ENCODE results near the gene ZNF263.

Gene ZNF263

GRCh38 chr16:3274490-3274889 is 8.8 kb upstream of the ZNF263 start:
- H3K27ac ChIP-seq, result peak overlapping the region; percentile 31
- no peaks in the 10 kb centered on the region for H3K4me1 ChIP-seq (ENCODE audit: control insufficient read depth in 1 of 2, insufficient read depth in 1 of 2, low read depth in 1 of 2, low read length in 1 of 2)
- H3K9me3 ChIP-seq, result no peaks in the 10 kb centered on the region
- no peak overlapping the region for H3K4me3 ChIP-seq (ENCODE audit: low read depth in 1 of 2, low read length in 1 of 2)
- H3K27me3 ChIP-seq, result peaks cover 30% of the 10 kb centered on the region
- TF ChIP-seq, protein P1, sequence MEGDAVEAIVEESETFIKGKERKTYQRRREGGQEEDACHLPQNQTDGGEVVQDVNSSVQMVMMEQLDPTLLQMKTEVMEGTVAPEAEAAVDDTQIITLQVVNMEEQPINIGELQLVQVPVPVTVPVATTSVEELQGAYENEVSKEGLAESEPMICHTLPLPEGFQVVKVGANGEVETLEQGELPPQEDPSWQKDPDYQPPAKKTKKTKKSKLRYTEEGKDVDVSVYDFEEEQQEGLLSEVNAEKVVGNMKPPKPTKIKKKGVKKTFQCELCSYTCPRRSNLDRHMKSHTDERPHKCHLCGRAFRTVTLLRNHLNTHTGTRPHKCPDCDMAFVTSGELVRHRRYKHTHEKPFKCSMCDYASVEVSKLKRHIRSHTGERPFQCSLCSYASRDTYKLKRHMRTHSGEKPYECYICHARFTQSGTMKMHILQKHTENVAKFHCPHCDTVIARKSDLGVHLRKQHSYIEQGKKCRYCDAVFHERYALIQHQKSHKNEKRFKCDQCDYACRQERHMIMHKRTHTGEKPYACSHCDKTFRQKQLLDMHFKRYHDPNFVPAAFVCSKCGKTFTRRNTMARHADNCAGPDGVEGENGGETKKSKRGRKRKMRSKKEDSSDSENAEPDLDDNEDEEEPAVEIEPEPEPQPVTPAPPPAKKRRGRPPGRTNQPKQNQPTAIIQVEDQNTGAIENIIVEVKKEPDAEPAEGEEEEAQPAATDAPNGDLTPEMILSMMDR (IDR thresholded peaks at IDR 0.05), result no peak
- peaks cover 15% of the 10 kb centered on the region for H3K36me3 ChIP-seq

- peaks cover 15% of the 10 kb centered on the region for H3K36me3 ChIP-seq
- H3K9me3 ChIP-seq, result no peaks in the 10 kb centered on the region
- H3K4me3 ChIP-seq (ENCODE audit: low read depth in 1 of 2, low read length in 1 of 2), result no peak overlapping the region
- H3K4me1 ChIP-seq (ENCODE audit: control insufficient read depth in 1 of 2, insufficient read depth in 1 of 2, low read depth in 1 of 2, low read length in 1 of 2), result no peaks in the 10 kb centered on the region
- H3K27ac ChIP-seq, result peak overlapping the region; percentile 31
- TF ChIP-seq, protein P1 (IDR thresholded peaks at IDR 0.05), result no peak
- peaks cover 34% of the 10 kb centered on the region for H3K27me3 ChIP-seq
These were observed 8.3 kb upstream of the ZNF263 start for GRCh38 chr16:3274947-3275346.

DNA sequence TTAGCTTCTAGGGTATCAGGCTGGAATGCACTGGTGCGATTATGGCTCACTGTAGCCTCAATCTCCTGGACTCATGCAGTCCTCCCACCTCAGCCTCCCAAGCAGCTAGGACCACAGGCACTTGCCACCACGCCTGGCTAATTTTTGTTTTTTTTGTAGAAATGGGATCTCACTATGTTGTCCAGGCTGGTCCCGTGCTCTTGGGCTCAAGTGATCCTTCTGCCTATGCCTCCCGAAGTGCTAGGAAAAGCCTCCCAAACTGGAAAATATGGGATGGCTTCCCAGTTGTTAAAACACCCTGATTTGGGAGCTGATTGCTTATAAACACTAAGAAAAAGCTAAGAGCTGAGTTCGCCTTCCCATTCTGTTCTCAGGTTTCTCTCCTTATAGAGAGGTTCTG is 6.6 kb upstream of the ZNF263 start:
- Histone ChIP-seq H3K9me3 (no peaks in the 10 kb centered on the region), H3K27me3 (peaks cover 34% of the 10 kb centered on the region), H3K4me3 (ENCODE audit: low read depth in 1 of 2, low read length in 1 of 2) (no peak overlapping the region), H3K27ac (no peak overlapping the region), H3K36me3 (peaks cover 15% of the 10 kb centered on the region), H3K4me1 (ENCODE audit: control insufficient read depth in 1 of 2, insufficient read depth in 1 of 2, low read depth in 1 of 2, low read length in 1 of 2) (peaks cover 7 to 9% of the 10 kb centered on the region in 2 experiments)
- TF ChIP-seq, protein P1 (IDR thresholded peaks at IDR 0.05), result no peak

DNA sequence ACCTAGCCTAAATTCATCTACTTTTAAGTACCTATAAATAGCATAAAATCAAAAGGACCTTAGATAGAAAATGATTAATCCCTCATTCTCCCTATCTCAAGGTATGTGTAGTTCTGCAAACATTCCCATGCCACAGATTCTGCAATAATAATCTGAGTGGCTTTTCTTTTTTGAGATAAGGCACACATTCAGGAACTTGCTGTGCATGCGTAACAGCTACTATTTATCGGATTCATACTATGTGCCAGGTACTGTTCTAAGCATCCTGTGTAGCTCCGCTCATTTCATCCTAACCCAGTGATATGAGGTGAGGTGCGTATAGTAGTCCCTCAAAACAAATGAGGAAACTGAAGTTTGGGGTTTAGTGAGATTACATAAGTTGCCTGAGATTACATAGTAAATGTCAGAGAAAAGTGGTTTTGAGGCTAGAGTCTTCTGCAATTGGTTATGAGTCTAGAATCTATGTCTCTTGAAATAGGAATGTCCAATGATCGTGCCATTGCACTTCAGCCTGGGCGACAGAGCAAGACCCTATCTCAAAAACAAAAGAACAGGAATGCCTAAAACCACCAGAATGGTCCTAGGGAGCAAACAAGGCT is 2.0 kb upstream of the ZNF263 start:
- TF ChIP-seq, protein P1 (IDR thresholded peaks at IDR 0.05), result no peak
- Histone ChIP-seq H3K4me3 (ENCODE audit: low read depth in 1 of 2, low read length in 1 of 2) (peak overlapping the region in 1 of 2 experiments; percentile 99), H3K27ac (peak overlapping the region; percentile 61)

DNA sequence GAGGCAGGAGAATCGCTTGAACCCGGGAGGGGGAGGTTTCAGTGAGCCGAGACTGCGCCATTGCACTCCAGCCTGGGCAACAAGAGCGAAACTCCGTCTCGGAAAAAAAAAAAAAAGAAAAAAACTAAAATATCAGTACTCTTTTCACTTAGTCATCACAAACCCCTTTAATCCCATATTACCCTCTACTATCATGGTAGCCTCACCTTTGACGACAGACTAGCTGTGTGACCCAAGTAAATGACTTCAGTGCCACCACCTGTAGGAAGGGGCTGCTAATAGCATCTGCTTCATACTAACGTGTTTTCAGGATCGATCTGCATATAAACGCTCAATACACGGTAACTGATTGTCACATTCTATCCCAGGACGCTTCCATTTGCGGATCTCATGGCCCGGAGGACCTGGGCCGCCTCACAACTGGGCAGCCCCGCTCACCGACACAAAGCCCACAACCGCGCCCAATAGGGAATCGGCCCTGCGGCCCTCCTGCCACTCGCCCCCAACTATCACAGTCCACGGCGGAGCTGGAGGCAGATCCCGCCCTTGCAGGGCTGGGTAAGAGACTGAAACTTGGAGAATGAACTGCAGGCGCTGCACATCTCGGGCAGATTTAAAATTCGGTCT is 1.1 kb upstream of the ZNF263 start:
- Histone ChIP-seq H3K36me3 (peaks cover 10% of the 10 kb centered on the region), H3K4me3 (ENCODE audit: low read depth in 1 of 2, low read length in 1 of 2) (peak overlapping the region; percentile 79 to 99), H3K9me3 (no peaks in the 10 kb centered on the region), H3K4me1 (ENCODE audit: control insufficient read depth in 1 of 2, insufficient read depth in 1 of 2, low read depth in 1 of 2, low read length in 1 of 2) (peaks cover 34 to 38% of the 10 kb centered on the region in 2 experiments), H3K27me3 (peaks cover 27% of the 10 kb centered on the region), H3K27ac (peak overlapping the region; percentile 98)
- TF ChIP-seq, protein P1 (IDR thresholded peaks at IDR 0.05), result no peak

More for the DNA sequence above, 2.0 kb upstream of the ZNF263 start:
- Histone ChIP-seq H3K36me3 (peaks cover 7% of the 10 kb centered on the region), H3K9me3 (no peaks in the 10 kb centered on the region), H3K27me3 (peaks cover 34% of the 10 kb centered on the region), H3K4me1 (ENCODE audit: control insufficient read depth in 1 of 2, insufficient read depth in 1 of 2, low read depth in 1 of 2, low read length in 1 of 2) (peaks cover 34 to 38% of the 10 kb centered on the region in 2 experiments)

All from neutrophil (primary cell).